A549 (cell line): Measurements from ENCODE around the gene MGMT. TPM values are rescaled to one million over a fixed set of nuclear protein-coding genes. Genes with fewer than 3 reads are reported as not detected.

Experiments
- ATAC-seq, 2 experiments: fragments of 200-7000 bp in 1 of 2; fragments of >200 bp in 1 of 2; cut with Nextera tagmentation in 1 of 2; cut with Tn5 transposase in 1 of 2; 3 replicates each; pipeline versions ENCODE4 v1.8.0 to v1.9.1; 2018 to 2020; ENCODE audit warnings: mild to moderate bottlenecking in 1 of 2, moderate library complexity in 1 of 2
- CTCF ChIA-PET: fragments of 300-600 bp; sonication (Branson Sonifier 250); formaldehyde crosslinking; extraction: SDS; loops from one replicate; lab custom pipeline; 2021; ENCODE audit warnings: antibody characterized with exemption, inconsistent platforms; lab: Yijun Ruan, JAX
- POLR2A ChIA-PET: fragments of 350-600 bp; formaldehyde crosslinking; extraction: SDS; loops from one replicate; lab custom pipeline; 2021; ENCODE audit warnings: antibody characterized with exemption, inconsistent platforms; lab: Yijun Ruan, JAX
- DNase-seq, 2 experiments: peaks; one replicate each; pipeline versions ENCODE4 v3.0.0 to v3.0.0-alpha.2; 2011 to 2016; ENCODE audit warnings: low read depth in 1 of 2, low spot score in 1 of 2
- FAIRE-seq: peaks from 2 replicates; lab custom pipeline; 2011; peaks lifted over from hg19 to GRCh38; lab: Jason Lieb, UNC
- H3K27ac ChIP-seq, 2 experiments: fragments of >200 bp; sonication (Bioruptor Twin); formaldehyde crosslinking; 3 replicates each; pipeline ENCODE4 v1.5.1; 2016 to 2017
- H3K4me1 ChIP-seq: fragments of >200 bp; sonication (Bioruptor Twin); formaldehyde crosslinking; 3 replicates; pipeline ENCODE4 v1.6.1; 2016
- H3K4me2 ChIP-seq: fragments of >200 bp; sonication (Bioruptor Twin); formaldehyde crosslinking; 3 replicates; pipeline ENCODE4 v1.6.1; 2016
- H3K4me3 ChIP-seq: fragments of >200 bp; sonication (Bioruptor Twin); formaldehyde crosslinking; 3 replicates; pipeline ENCODE4 v1.5.1; 2016
- H3K9me3 ChIP-seq: fragments of >200 bp; sonication (Bioruptor Twin); formaldehyde crosslinking; 3 replicates; pipeline ENCODE4 v1.6.1; 2016
- BCL3 ChIP-seq: fragments of >200 bp; sonication (Bioruptor Twin); formaldehyde crosslinking; IDR thresholded peaks from 3 replicates; pipeline ENCODE4 v1.6.1; 2016
- BHLHE40 ChIP-seq: IDR thresholded peaks from 2 replicates; pipeline ENCODE4 v1.6.1; 2012; ENCODE audit warnings: low read depth, low read length, inconsistent platforms
- CBX8 ChIP-seq: fragments of 200-600 bp; sonication (generic); IDR thresholded peaks from 2 replicates; pipeline ENCODE4 v1.6.1; 2016
- CHD2 ChIP-seq: fragments of 150-350 bp; IDR thresholded peaks from 2 replicates; pipeline ENCODE4 v1.6.1; 2014; ENCODE audit warnings: low read length; ENCODE audit not compliant: partially characterized antibody
- CHD4 ChIP-seq: fragments of 200-600 bp; sonication (generic); IDR thresholded peaks from 2 replicates; pipeline ENCODE4 v1.6.1; 2016; ENCODE audit warnings: antibody characterized with exemption, mild to moderate bottlenecking, borderline replicate concordance
- EHF ChIP-seq: fragments of 250-450 bp; sonication (Bioruptor Pico); IDR thresholded peaks from 2 replicates; pipeline ENCODE4 v1.5.0; 2020; ENCODE audit warnings: mild to moderate bottlenecking
- EP300 ChIP-seq, 2 experiments: fragments of >200 bp; sonication (Bioruptor Twin); formaldehyde crosslinking; IDR thresholded peaks; 2 replicates in 1 of 2; 3 replicates in 1 of 2; pipeline ENCODE4 v1.6.1; 2016 to 2017
- ESRRA ChIP-seq: fragments of 150-350 bp; IDR thresholded peaks from 2 replicates; pipeline ENCODE4 v1.6.1; 2014; ENCODE audit warnings: mild to moderate bottlenecking, low read length, borderline replicate concordance
- HDAC2 ChIP-seq: fragments of 200-600 bp; sonication (generic); IDR thresholded peaks from 2 replicates; pipeline ENCODE4 v1.6.1; 2016
- HEYL ChIP-seq: fragments of 250-450 bp; sonication (Bioruptor Pico); IDR thresholded peaks from 2 replicates; pipeline ENCODE4 v1.8.0; 2021; ENCODE audit warnings: mild to moderate bottlenecking, moderate library complexity
- HOXA7 ChIP-seq: fragments of 250-450 bp; sonication (Bioruptor Pico); IDR thresholded peaks from 2 replicates; pipeline ENCODE4 v1.5.0; 2020; ENCODE audit warnings: mild to moderate bottlenecking, moderate library complexity
- JUNB ChIP-seq: fragments of >200 bp; sonication (Bioruptor Twin); formaldehyde crosslinking; IDR thresholded peaks from 2 replicates; pipeline ENCODE4 v1.6.1; 2016
- KDM5A ChIP-seq: fragments of 200-600 bp; sonication (generic); IDR thresholded peaks from 2 replicates; pipeline ENCODE4 v1.6.1; 2016; ENCODE audit warnings: antibody characterized with exemption, mild to moderate bottlenecking
- MYC ChIP-seq: IDR thresholded peaks from 2 replicates; pipeline ENCODE4 v1.6.1; 2012; ENCODE audit warnings: mild to moderate bottlenecking, inconsistent platforms, low read length, improper control_type of control experiment, borderline replicate concordance
- NPAS2 ChIP-seq: fragments of 250-450 bp; sonication (Bioruptor Pico); IDR thresholded peaks from 2 replicates; pipeline ENCODE4 v1.8.0; 2022; ENCODE audit warnings: mild to moderate bottlenecking, moderate library complexity, borderline replicate concordance
- POLR2A ChIP-seq: IDR thresholded peaks from 2 replicates; pipeline ENCODE4 v1.6.1; 2012; ENCODE audit warnings: mild to moderate bottlenecking, low read length
- RCOR1 ChIP-seq: fragments of 150-350 bp; IDR thresholded peaks from 2 replicates; pipeline ENCODE4 v1.6.1; 2014; ENCODE audit warnings: antibody characterized with exemption, low read length, low read depth
- RFX5 ChIP-seq: fragments of 450-650 bp; IDR thresholded peaks from 2 replicates; pipeline ENCODE4 v1.7.1; 2014; ENCODE audit warnings: antibody characterized with exemption, mild to moderate bottlenecking, moderate library complexity
- SREBF2 ChIP-seq: fragments of 450-650 bp; IDR thresholded peaks from 2 replicates; pipeline ENCODE4 v1.6.1; 2014; ENCODE audit warnings: mild to moderate bottlenecking, moderate library complexity
- ZFP36 ChIP-seq: fragments of 450-650 bp; IDR thresholded peaks from 2 replicates; pipeline ENCODE4 v1.6.1; 2014; ENCODE audit warnings: borderline replicate concordance; ENCODE audit not compliant: partially characterized antibody
- WGBS: methylation state at CpG from one replicate; pipeline ENCODE4 v1.1.6; 2017; ENCODE audit errors: missing lambda C conversion rate; 5-methylcytosine and 5-hydroxymethylcytosine counted together
- polyA plus RNA-seq, 4 experiments: library from polyadenylated mRNA; depleted of rRNA in 3 of 4; stranded (reverse); fragments of >200 nt; fragmentation: RNase III in 1 of 4; extraction: RNeasy Plus Mini Kit Qiagen cat#74134 plus additional on column Dnase treatment in 1 of 4; gene quantifications; 2 replicates in 3 of 4; 3 replicates in 1 of 4; pipeline ENCODE4 v1.2.3, GENCODE V29; 2011 to 2017
- TF ChIP-seq, protein P1 (sequence below): fragments of 200-600 bp; sonication (generic); IDR thresholded peaks from 2 replicates; pipeline ENCODE4 v1.6.1; 2016; ENCODE audit warnings: antibody characterized with exemption, mild to moderate bottlenecking, moderate library complexity
- TF ChIP-seq, protein P2 (sequence below): IDR thresholded peaks from 2 replicates; pipeline ENCODE4 v1.6.1; 2012; ENCODE audit warnings: low read depth, borderline replicate concordance

The MGMT gene
- polyA plus RNA-seq, 2 of the 4 experiments (the other 2 are of a cell fraction) = 4.9 to 5.2 TPM

DNA sequence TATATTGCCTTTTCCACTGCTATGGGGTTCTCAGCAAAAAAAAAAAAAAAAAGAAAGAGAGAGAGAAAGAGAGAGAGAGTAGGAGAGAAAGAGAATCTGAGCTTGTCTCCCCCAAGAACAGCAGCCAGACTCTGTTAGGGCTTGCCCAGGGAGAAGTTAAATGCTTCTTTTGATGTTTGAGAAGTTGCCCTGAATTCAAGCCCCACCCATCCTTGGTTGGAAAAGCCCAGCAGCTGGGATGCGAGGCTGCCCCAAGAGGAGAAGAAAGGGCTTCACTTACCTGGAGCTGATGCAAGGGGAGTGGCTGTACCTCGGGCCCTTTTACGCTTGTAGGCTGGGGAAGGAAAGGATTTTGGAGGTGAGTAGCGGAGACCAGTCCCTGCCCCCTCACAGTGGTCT, 20.9 kb upstream of the MGMT start (continued):
- TF ChIP-seq NPAS2 (no peak), SREBF2 (no peak), MYC (no peak), HEYL (CRISPR knock-in tag) (no peak)
- TF ChIP-seq, protein P1, sequence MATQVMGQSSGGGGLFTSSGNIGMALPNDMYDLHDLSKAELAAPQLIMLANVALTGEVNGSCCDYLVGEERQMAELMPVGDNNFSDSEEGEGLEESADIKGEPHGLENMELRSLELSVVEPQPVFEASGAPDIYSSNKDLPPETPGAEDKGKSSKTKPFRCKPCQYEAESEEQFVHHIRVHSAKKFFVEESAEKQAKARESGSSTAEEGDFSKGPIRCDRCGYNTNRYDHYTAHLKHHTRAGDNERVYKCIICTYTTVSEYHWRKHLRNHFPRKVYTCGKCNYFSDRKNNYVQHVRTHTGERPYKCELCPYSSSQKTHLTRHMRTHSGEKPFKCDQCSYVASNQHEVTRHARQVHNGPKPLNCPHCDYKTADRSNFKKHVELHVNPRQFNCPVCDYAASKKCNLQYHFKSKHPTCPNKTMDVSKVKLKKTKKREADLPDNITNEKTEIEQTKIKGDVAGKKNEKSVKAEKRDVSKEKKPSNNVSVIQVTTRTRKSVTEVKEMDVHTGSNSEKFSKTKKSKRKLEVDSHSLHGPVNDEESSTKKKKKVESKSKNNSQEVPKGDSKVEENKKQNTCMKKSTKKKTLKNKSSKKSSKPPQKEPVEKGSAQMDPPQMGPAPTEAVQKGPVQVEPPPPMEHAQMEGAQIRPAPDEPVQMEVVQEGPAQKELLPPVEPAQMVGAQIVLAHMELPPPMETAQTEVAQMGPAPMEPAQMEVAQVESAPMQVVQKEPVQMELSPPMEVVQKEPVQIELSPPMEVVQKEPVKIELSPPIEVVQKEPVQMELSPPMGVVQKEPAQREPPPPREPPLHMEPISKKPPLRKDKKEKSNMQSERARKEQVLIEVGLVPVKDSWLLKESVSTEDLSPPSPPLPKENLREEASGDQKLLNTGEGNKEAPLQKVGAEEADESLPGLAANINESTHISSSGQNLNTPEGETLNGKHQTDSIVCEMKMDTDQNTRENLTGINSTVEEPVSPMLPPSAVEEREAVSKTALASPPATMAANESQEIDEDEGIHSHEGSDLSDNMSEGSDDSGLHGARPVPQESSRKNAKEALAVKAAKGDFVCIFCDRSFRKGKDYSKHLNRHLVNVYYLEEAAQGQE = no peak
- TF ChIP-seq, protein P2, sequence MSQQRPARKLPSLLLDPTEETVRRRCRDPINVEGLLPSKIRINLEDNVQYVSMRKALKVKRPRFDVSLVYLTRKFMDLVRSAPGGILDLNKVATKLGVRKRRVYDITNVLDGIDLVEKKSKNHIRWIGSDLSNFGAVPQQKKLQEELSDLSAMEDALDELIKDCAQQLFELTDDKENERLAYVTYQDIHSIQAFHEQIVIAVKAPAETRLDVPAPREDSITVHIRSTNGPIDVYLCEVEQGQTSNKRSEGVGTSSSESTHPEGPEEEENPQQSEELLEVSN = no peak

DNA sequence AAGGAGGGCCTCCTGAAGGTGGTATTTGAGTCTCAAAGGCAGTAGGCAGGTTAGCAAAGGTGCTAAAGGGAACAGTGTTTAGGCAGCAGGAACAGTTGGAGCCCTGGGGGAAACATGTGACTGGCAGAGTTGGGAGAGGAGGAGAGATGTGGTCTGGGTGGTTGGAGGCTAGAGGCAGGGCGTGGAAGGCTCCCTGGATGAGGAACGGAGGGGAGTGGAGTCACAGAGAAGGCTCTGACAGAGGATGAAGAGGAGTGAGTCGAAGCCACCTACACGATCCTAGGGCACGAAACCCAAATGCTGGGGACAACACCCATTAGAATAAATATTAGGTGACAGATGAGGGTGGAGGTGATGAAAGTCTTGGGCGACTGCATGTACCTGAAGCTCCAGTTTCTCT, 19.6 kb upstream of the MGMT start:
- FAIRE-seq = no peak
- no peak for DNase-seq
- no peaks in the 10 kb centered on the region for H3K4me1 ChIP-seq
- POLR2A ChIA-PET = no interaction called here
- TF ChIP-seq CHD2 (no peak), RFX5 (no peak), HOXA7 (CRISPR knock-in tag) (no peak), CBX8 (no peak), EP300 (IDR thresholded peaks at IDR 0.05) (no peak), KDM5A (no peak), HDAC2 (no peak), BHLHE40 (no peak), RCOR1 (no peak), NPAS2 (no peak), HEYL (CRISPR knock-in tag) (no peak), POLR2A (no peak), EHF (CRISPR knock-in tag) (no peak), CHD4 (no peak), ESRRA (no peak), ZFP36 (no peak), JUNB (no peak), BCL3 (no peak)
- TF ChIP-seq, protein P1 = no peak
- no peak overlapping the region for H3K4me2 ChIP-seq
- H3K9me3 ChIP-seq = no peaks in the 10 kb centered on the region
- no peak overlapping the region for H3K4me3 ChIP-seq
- CTCF ChIA-PET = no interaction called here
- no peak for ATAC-seq
- 11% methylated on average over 6 of the region's 6 CpGs for WGBS
- no peak overlapping the region for H3K27ac ChIP-seq
